Hepatocyte (in vitro differentiated cells): ENCODE measurements around the gene PKNOX2. TPM values are rescaled to one million over a fixed set of nuclear protein-coding genes. Genes with fewer than 3 reads are reported as not detected.

Experiments used
- DNase-seq: peaks from one replicate; pipeline ENCODE4 v3.0.0-alpha.2; 2016; ENCODE audit warnings: low spot score
- H2AFZ ChIP-seq: fragments of 200-600 bp; sonication (generic); 2 replicates; pipeline ENCODE4 v1.6.0; 2016; ENCODE audit warnings: antibody characterized with exemption, mild to moderate bottlenecking
- H3K27ac ChIP-seq: fragments of 200-600 bp; sonication (generic); 2 replicates; pipeline ENCODE4 v1.5.1; 2016; ENCODE audit warnings: mild to moderate bottlenecking
- H3K27me3 ChIP-seq: fragments of 200-600 bp; sonication (generic); 2 replicates; pipeline ENCODE4 v1.6.1; 2016
- H3K36me3 ChIP-seq: fragments of 200-600 bp; sonication (generic); replicated peaks from 2 replicates; pipeline ENCODE4 v1.5.1; 2016; ENCODE audit warnings: low read depth; ENCODE audit not compliant: insufficient read depth
- H3K4me1 ChIP-seq: fragments of 200-600 bp; sonication (generic); 2 replicates; pipeline ENCODE4 v1.5.1; 2016; ENCODE audit warnings: mild to moderate bottlenecking, moderate library complexity; ENCODE audit not compliant: insufficient read depth
- H3K4me2 ChIP-seq: fragments of 200-600 bp; sonication (generic); 2 replicates; pipeline ENCODE4 v1.6.0; 2016
- H3K4me3 ChIP-seq: fragments of 200-600 bp; sonication (generic); 2 replicates; pipeline ENCODE4 v1.5.1; 2016; ENCODE audit warnings: mild to moderate bottlenecking
- H3K79me2 ChIP-seq: fragments of 200-600 bp; sonication (generic); 2 replicates; pipeline ENCODE4 v1.6.0; 2017; ENCODE audit warnings: mild to moderate bottlenecking
- H3K9me2 ChIP-seq: fragments of 200-600 bp; sonication (generic); replicated peaks from 2 replicates; pipeline ENCODE4 v1.6.0; 2017; ENCODE audit warnings: mild to moderate bottlenecking; ENCODE audit not compliant: insufficient read depth
- H3K9me3 ChIP-seq: fragments of 200-600 bp; sonication (generic); 2 replicates; pipeline ENCODE4 v1.5.1; 2016; ENCODE audit warnings: low read depth, mild to moderate bottlenecking
- H4K20me1 ChIP-seq: fragments of 200-600 bp; sonication (generic); 2 replicates; pipeline ENCODE4 v1.6.0; 2016; ENCODE audit warnings: mild to moderate bottlenecking; ENCODE audit not compliant: insufficient read depth, poor library complexity, severe bottlenecking
- EZH2 ChIP-seq: fragments of 200-600 bp; sonication (generic); IDR thresholded peaks from 2 replicates; pipeline ENCODE4 v1.6.1; 2016; ENCODE audit warnings: antibody characterized with exemption, mild to moderate bottlenecking, borderline replicate concordance
- EZH2phosphoT487 ChIP-seq: fragments of 200-600 bp; sonication (generic); IDR thresholded peaks from one replicate; pipeline ENCODE4 v1.6.1; 2018; ENCODE audit warnings: antibody characterized with exemption, mild to moderate bottlenecking, low read depth, moderate library complexity; ENCODE audit not compliant: unreplicated experiment, severe bottlenecking
- WGBS: methylation state at CpG from one replicate; pipeline ENCODE4 v1.1.6; 2016; ENCODE audit warnings: low lambda C conversion rate; ENCODE audit errors: missing lambda C conversion rate; 5-methylcytosine and 5-hydroxymethylcytosine counted together
- polyA plus RNA-seq: library from polyadenylated mRNA; unstranded; fragments of >200 nt; fragmentation: Nextera tagmentation; extraction: Ambion mirVana; gene quantifications from 2 replicates; pipeline ENCODE4 v1.2.1, GENCODE V29; 2016
- total RNA-seq: library from RNA; depleted of rRNA; stranded (reverse); fragments of >200 nt; gene quantifications from 2 replicates; pipeline ENCODE4 v1.2.3, GENCODE V29; 2014
- TF ChIP-seq, protein P1 (sequence below): fragments of 200-600 bp; sonication (generic); IDR thresholded peaks from 2 replicates; pipeline ENCODE4 v1.5.1; 2016; ENCODE audit warnings: antibody characterized with exemption, mild to moderate bottlenecking; ENCODE audit not compliant: poor library complexity

The PKNOX2 gene
- total and polyA plus RNA-seq, 2 experiments from 2014 or later, result 3.0 to 3.1 TPM

DNA sequence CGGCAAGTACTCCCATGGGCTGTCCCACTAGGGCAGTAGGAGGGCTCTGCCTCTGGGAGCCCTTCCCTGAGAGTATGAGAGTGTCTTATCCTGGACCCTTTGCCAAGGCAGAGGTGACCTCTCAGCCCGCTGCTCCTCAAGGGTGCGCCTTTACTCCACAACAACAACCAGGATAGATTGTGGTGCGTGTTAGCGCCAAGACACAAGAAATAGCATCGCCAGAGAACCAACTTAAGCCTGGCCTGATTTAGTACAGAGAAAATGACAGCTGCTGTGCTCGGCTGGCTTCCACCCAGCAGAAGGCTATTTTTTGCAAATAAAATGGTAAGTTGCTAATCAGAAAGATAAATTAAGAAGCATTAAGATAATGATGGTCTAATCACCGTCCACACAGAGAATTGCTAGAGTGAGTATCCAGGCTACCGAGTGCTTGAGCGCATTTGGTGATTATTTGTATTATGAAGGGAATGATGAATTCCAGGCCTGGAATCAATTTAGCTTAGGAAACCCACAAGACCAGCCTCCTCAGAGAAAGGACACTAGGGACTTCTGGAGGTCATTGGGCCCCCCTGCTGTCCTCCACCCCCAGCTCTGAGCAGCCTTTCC is 119.8 kb downstream of the PKNOX2 start:
- H3K27me3 ChIP-seq, result no peaks in the 10 kb centered on the region
- WGBS, result 82% methylated on average over 10 of the region's 10 CpGs
- H3K79me2 ChIP-seq, result no peaks in the 10 kb centered on the region
- no peaks in the 10 kb centered on the region for H3K9me2 ChIP-seq
- no peaks in the 10 kb centered on the region for H3K9me3 ChIP-seq
- no peak for TF ChIP-seq EZH2phosphoT487
- TF ChIP-seq, protein P1, sequence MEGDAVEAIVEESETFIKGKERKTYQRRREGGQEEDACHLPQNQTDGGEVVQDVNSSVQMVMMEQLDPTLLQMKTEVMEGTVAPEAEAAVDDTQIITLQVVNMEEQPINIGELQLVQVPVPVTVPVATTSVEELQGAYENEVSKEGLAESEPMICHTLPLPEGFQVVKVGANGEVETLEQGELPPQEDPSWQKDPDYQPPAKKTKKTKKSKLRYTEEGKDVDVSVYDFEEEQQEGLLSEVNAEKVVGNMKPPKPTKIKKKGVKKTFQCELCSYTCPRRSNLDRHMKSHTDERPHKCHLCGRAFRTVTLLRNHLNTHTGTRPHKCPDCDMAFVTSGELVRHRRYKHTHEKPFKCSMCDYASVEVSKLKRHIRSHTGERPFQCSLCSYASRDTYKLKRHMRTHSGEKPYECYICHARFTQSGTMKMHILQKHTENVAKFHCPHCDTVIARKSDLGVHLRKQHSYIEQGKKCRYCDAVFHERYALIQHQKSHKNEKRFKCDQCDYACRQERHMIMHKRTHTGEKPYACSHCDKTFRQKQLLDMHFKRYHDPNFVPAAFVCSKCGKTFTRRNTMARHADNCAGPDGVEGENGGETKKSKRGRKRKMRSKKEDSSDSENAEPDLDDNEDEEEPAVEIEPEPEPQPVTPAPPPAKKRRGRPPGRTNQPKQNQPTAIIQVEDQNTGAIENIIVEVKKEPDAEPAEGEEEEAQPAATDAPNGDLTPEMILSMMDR, result no peak
- peaks cover 27% of the 10 kb centered on the region for H3K4me1 ChIP-seq
- no peak for DNase-seq
- H2AFZ ChIP-seq, result no peak overlapping the region
- no peak overlapping the region for H3K27ac ChIP-seq
- H3K36me3 ChIP-seq, result no peaks in the 10 kb centered on the region
- no peak overlapping the region for H3K4me3 ChIP-seq
- no peak overlapping the region for H3K4me2 ChIP-seq
- H4K20me1 ChIP-seq, result no peaks in the 10 kb centered on the region

GRCh38 chr11:125285844-125286243 is 121.3 kb downstream of the PKNOX2 start:
- WGBS, result 75% methylated on average over 7 of the region's 7 CpGs
- Histone ChIP-seq H4K20me1 (no peaks in the 10 kb centered on the region), H2AFZ (no peak overlapping the region), H3K9me2 (no peaks in the 10 kb centered on the region), H3K36me3 (no peaks in the 10 kb centered on the region), H3K4me3 (no peak overlapping the region), H3K4me1 (peaks cover 31% of the 10 kb centered on the region), H3K79me2 (no peaks in the 10 kb centered on the region), H3K27me3 (no peaks in the 10 kb centered on the region), H3K27ac (no peak overlapping the region), H3K9me3 (no peaks in the 10 kb centered on the region), H3K4me2 (no peak overlapping the region)
- DNase-seq, result no peak
- TF ChIP-seq EZH2 (no peak), EZH2phosphoT487 (no peak)
- TF ChIP-seq, protein P1, result no peak

- Histone ChIP-seq H3K9me3 (no peaks in the 10 kb centered on the region), H3K36me3 (no peaks in the 10 kb centered on the region), H3K4me3 (no peak overlapping the region), H3K4me1 (peaks cover 31% of the 10 kb centered on the region), H3K79me2 (no peaks in the 10 kb centered on the region), H3K27me3 (no peaks in the 10 kb centered on the region), H3K27ac (no peak overlapping the region), H2AFZ (no peak overlapping the region), H4K20me1 (no peaks in the 10 kb centered on the region), H3K9me2 (no peaks in the 10 kb centered on the region), H3K4me2 (no peak overlapping the region)
- no peak for DNase-seq
- 78% methylated on average over 8 of the region's 8 CpGs for WGBS
- TF ChIP-seq EZH2phosphoT487 (no peak), EZH2 (no peak)
- TF ChIP-seq, protein P1, result no peak
These were observed 121.9 kb downstream of the PKNOX2 start for GRCh38 chr11:125286486-125286885.
